Umbilical cord (tissue), 2 donors: ENCODE measurements around the gene TTC21A. TPM values are rescaled to one million over a fixed set of nuclear protein-coding genes. Genes with fewer than 3 reads are reported as not detected.

Experiments
- DNase-seq: peaks from one replicate; pipeline ENCODE4 v3.0.0-alpha.2; 2015; ENCODE audit warnings: low spot score
- total RNA-seq: library from RNA; depleted of rRNA; stranded (reverse); fragments of >200 nt; gene quantifications from one replicate; pipeline ENCODE4 v1.2.3, GENCODE V29; 2014; ENCODE audit warnings: low replicate concordance; ENCODE audit not compliant: insufficient read depth

TTC21A gene
- total RNA-seq, 1 donor from 2014 or later = 6.0 TPM

GRCh38 chr3:39099242-39099641 lies 8.2 kb upstream of the TTC21A start:
- DNase-seq = no peak

GRCh38 chr3:39099738-39100499 lies 7.6 kb upstream of the TTC21A start:
- DNase-seq = no peak

GRCh38 chr3:39100500-39100886 lies 7.0 kb upstream of the TTC21A start:
- no peak for DNase-seq

GRCh38 chr3:39101022-39101689 lies 6.3 kb upstream of the TTC21A start:
- peak; percentile 10 for DNase-seq

- no peak for DNase-seq
Measured at GRCh38 chr3:39102504-39103323, 4.8 kb upstream of the TTC21A start.

GRCh38 chr3:39103324-39103693 lies 4.2 kb upstream of the TTC21A start:
- no peak for DNase-seq

GRCh38 chr3:39103791-39104552 lies 3.5 kb upstream of the TTC21A start:
- DNase-seq = no peak

GRCh38 chr3:39104961-39105686 lies 2.4 kb upstream of the TTC21A start:
- no peak for DNase-seq

GRCh38 chr3:39105687-39106063 lies 1.8 kb upstream of the TTC21A start:
- no peak for DNase-seq

- DNase-seq = peak; percentile 20
Measured at GRCh38 chr3:39106281-39106811, 1.1 kb upstream of the TTC21A start.

GRCh38 chr3:39106851-39107387 lies 561 bp upstream of the TTC21A start:
- DNase-seq = peak; percentile 64

- DNase-seq = peak; percentile 81
Measured at GRCh38 chr3:39108200-39108710, 775 bp downstream of the TTC21A start.

- no peak for DNase-seq
Measured at GRCh38 chr3:39109086-39109485, 1.6 kb downstream of the TTC21A start.

- DNase-seq = no peak
Measured at GRCh38 chr3:39110041-39110639, 2.7 kb downstream of the TTC21A start.

- no peak for DNase-seq
Measured at GRCh38 chr3:39112113-39112512, 4.6 kb downstream of the TTC21A start.

- no peak for DNase-seq
Measured at GRCh38 chr3:39112535-39112934, 5.1 kb downstream of the TTC21A start.

- no peak for DNase-seq
Measured at GRCh38 chr3:39113291-39113690, 5.8 kb downstream of the TTC21A start.

- no peak for DNase-seq
Measured at GRCh38 chr3:39114456-39114855, 7.0 kb downstream of the TTC21A start.

GRCh38 chr3:39115870-39116269 lies 8.4 kb downstream of the TTC21A start:
- no peak for DNase-seq

GRCh38 chr3:39118079-39118478 lies 10.6 kb downstream of the TTC21A start:
- DNase-seq = no peak
